ENCODE measurements around the gene SPTBN4.

DNA sequence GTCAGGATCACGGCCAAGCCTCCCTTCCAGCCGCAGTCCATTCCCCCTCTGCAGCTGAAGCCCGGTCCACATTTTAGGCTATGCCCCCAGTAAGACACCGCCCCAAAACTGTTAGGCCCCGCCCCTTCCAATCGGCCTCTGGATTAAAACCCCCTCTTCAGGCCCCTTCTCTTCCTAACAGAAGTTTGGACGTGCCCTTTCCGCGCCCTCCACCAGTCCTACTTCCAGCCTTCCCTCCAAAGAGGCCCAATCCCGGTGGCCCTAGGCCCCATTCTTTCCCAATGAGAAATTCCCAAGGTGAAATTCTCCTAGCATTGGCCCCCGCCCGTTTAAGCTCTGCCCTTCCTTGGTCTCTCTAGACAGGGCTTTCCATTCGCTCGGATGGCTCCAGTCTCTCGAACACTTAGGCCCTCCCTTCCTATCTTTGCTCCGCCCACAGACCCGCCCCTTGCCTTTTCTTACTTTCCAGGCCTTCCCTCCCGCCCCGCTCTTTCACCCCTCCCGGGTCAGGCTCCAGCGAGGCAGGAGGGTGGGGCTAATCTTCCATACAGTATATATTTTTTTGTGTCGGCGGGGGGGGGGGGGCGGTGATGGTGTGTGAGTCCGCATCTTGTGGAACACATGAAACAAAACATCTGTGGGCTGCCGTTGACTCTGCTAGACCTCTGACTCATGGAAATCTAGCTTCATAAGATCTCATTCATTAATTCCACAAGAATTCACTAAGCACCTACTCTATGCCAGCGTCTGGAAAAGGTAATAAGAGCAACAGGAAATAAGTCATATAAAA, 148.0 kb downstream of the SPTBN4 start:
- TF ChIP-seq, protein P1, sequence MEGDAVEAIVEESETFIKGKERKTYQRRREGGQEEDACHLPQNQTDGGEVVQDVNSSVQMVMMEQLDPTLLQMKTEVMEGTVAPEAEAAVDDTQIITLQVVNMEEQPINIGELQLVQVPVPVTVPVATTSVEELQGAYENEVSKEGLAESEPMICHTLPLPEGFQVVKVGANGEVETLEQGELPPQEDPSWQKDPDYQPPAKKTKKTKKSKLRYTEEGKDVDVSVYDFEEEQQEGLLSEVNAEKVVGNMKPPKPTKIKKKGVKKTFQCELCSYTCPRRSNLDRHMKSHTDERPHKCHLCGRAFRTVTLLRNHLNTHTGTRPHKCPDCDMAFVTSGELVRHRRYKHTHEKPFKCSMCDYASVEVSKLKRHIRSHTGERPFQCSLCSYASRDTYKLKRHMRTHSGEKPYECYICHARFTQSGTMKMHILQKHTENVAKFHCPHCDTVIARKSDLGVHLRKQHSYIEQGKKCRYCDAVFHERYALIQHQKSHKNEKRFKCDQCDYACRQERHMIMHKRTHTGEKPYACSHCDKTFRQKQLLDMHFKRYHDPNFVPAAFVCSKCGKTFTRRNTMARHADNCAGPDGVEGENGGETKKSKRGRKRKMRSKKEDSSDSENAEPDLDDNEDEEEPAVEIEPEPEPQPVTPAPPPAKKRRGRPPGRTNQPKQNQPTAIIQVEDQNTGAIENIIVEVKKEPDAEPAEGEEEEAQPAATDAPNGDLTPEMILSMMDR (IDR thresholded peaks at IDR 0.05), result no peak
- TF ChIP-seq EZH2 (IDR thresholded peaks at IDR 0.05; ENCODE audit: borderline replicate concordance, insufficient read depth, low read depth, low read length, poor library complexity, severe bottlenecking), result no peak

Data from B cell (primary cell).